ENCODE measurements around the gene ADGRA3.

DNA sequence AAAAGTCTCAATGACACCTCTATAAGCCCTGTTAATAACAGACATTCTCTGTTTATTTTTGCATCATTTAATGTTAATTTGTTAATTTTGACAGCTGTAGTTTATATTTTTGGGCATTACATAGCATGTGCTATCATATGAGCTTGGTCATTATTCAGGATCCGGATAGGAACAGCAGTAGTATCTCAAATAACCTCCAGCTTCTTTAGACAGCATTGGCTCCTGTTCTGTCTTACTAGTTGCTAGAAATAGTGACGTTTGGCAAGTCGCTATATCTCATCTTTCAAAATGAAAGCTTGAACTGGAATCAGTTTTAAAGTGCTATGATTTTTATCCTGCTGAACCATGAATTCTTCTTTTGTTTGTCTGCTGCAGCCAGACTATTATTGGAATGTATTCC is 9.0 kb upstream of the ADGRA3 start:
- TF ChIP-seq, protein P1, sequence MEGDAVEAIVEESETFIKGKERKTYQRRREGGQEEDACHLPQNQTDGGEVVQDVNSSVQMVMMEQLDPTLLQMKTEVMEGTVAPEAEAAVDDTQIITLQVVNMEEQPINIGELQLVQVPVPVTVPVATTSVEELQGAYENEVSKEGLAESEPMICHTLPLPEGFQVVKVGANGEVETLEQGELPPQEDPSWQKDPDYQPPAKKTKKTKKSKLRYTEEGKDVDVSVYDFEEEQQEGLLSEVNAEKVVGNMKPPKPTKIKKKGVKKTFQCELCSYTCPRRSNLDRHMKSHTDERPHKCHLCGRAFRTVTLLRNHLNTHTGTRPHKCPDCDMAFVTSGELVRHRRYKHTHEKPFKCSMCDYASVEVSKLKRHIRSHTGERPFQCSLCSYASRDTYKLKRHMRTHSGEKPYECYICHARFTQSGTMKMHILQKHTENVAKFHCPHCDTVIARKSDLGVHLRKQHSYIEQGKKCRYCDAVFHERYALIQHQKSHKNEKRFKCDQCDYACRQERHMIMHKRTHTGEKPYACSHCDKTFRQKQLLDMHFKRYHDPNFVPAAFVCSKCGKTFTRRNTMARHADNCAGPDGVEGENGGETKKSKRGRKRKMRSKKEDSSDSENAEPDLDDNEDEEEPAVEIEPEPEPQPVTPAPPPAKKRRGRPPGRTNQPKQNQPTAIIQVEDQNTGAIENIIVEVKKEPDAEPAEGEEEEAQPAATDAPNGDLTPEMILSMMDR (IDR thresholded peaks at IDR 0.05; ENCODE audit: low read length), result no peak
- TF ChIP-seq EZH2 (optimal IDR thresholded peaks at IDR 0.05; ENCODE audit: low read depth, low read length) (no peak), EZH2phosphoT487 (IDR thresholded peaks at IDR 0.05; ENCODE audit: low read length) (no peak)
